Esophagus muscularis mucosa (tissue), 4 donors: Measurements from ENCODE around the gene GJA8. TPM values are rescaled to one million over a fixed set of nuclear protein-coding genes. Genes with fewer than 3 reads are reported as not detected.

Experiments used
- DNase-seq: peaks from one replicate; pipeline ENCODE4 v3.0.0-alpha.2; 2017; ENCODE audit errors: extremely low spot score
- H3K27ac ChIP-seq, 4 donors: fragments of 200-600 bp; sonication (generic); replicated peaks in 1 of 4; 1 replicate in 3 of 4; 2 replicates in 1 of 4; pipeline ENCODE4 v1.5.1; 2016 to 2019; ENCODE audit warnings: mild to moderate bottlenecking in 1 of 4
- H3K27me3 ChIP-seq, 4 donors: fragments of 200-600 bp; sonication (generic); one replicate each; pipeline versions ENCODE4 v1.5.1 to v1.6.0; 2016 to 2019
- H3K36me3 ChIP-seq, 4 donors: fragments of 200-600 bp; sonication (generic); one replicate each; pipeline ENCODE4 v1.5.1; 2016 to 2019
- H3K4me1 ChIP-seq, 4 donors: fragments of 200-600 bp; sonication (generic); one replicate each; pipeline ENCODE4 v1.5.1; 2016 to 2019
- H3K4me3 ChIP-seq, 4 donors: fragments of 200-600 bp; sonication (generic); 1 replicate in 2 of 4; 2 replicates in 2 of 4; pipeline ENCODE4 v1.5.1; 2016 to 2019; ENCODE audit warnings: mild to moderate bottlenecking in 4 of 4, moderate library complexity in 1 of 4
- H3K9me3 ChIP-seq, 4 donors: fragments of 200-600 bp; sonication (generic); 1 replicate in 3 of 4; 2 replicates in 1 of 4; pipeline ENCODE4 v1.5.1; 2016 to 2019
- CTCF ChIP-seq, 3 experiments: fragments of 200-600 bp in 2 of 3; fragments of 450-650 bp in 1 of 3; sonication (generic) in 2 of 3; IDR thresholded peaks; one replicate each; pipeline ENCODE4 v1.5.1; 2017 to 2019; ENCODE audit warnings: antibody characterized with exemption in 3 of 3, mild to moderate bottlenecking in 2 of 3, moderate library complexity in 1 of 3
- EP300 ChIP-seq: sonication (generic); formaldehyde crosslinking; IDR thresholded peaks from one replicate; pipeline ENCODE4 v1.6.1; 2017; ENCODE audit warnings: antibody characterized with exemption
- POLR2A ChIP-seq: fragments of 450-650 bp; IDR thresholded peaks from one replicate; pipeline ENCODE4 v1.6.1; 2017; ENCODE audit warnings: antibody characterized with exemption, moderate library complexity, mild to moderate bottlenecking, low read depth
- POLR2AphosphoS5 ChIP-seq, 2 donors: sonication (generic); formaldehyde crosslinking; IDR thresholded peaks; one replicate each; pipeline ENCODE4 v1.6.1; 2017; ENCODE audit warnings: antibody characterized with exemption in 2 of 2
- WGBS: methylation state at CpG from one replicate; pipeline ENCODE4 v1.1.5; 2018; 5-methylcytosine and 5-hydroxymethylcytosine counted together
- intact Hi-C: fragments of 100-400 bp; cut with DNase I; formaldehyde crosslinking; loops from one replicate; pipeline ENCODE4 v1.15.1; 2023
- total RNA-seq, 4 donors: library from RNA; depleted of rRNA; stranded (reverse); fragments of >200 nt; gene quantifications; one replicate each; pipeline versions ENCODE4 v1.1.0 to v1.2.1, GENCODE V29; 2016

The GJA8 gene
- total RNA-seq, 4 donors from 2014 or later, result not detected

DNA sequence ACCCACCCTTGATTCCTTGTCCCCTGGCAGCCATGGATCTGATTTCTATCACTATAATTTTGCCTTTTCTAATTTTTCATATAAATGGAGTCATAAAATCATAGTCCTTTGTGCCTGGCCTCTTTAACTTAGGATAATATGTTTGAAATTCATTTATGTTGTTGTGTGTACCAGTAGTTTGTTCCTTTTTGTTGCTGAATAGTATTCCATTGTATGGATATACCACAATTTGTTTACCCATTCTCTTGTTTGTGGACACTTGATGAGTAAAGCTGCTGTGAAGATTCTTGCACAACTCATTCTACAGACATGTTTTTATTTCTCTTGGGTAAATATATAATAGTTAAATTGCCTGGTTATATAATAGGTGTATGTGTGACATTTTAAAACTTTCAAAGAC is 22.7 kb upstream of the GJA8 start:
- intact Hi-C loops, result no loop called here
- TF ChIP-seq POLR2AphosphoS5 (IDR thresholded peaks at IDR 0.05) (no peak), POLR2A (no peak), EP300 (no peak), CTCF (IDR thresholded peaks at IDR 0.05) (no peak)
- peaks cover 0 to 6% (median 0%) of the 10 kb centered on the region in 4 donors for H3K9me3 ChIP-seq

DNA sequence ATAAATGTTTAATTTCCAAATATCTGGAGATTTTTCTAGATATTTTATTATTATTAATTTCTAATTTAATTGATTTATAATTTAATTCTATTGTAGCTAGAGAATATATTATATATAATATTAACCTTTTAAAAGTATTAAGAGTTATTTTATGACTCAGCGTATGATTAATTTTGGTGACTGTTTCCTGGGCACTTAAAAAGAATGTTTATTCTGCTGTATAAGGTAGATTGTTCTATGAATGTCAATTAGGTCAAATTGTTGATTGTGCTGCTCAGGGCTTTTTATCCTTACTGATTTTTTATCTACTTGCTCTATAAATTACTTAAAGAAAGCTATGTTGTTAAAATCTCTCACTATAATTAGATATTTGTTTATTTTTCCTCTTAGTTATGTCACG is 20.1 kb upstream of the GJA8 start:
- DNase-seq, result no peak
- Histone ChIP-seq H3K36me3 (no peaks in the 10 kb centered on the region), H3K4me3 (no peak overlapping the region), H3K27ac (no peak overlapping the region), H3K9me3 (peaks cover 0 to 6% (median 0%) of the 10 kb centered on the region in 4 donors), H3K27me3 (no peaks in the 10 kb centered on the region), H3K4me1 (no peaks in the 10 kb centered on the region)
- WGBS, result 59% methylated on average over 2 of the region's 2 CpGs
- intact Hi-C loops, result no loop called here
- TF ChIP-seq POLR2A (no peak), CTCF (IDR thresholded peaks at IDR 0.05) (no peak), EP300 (no peak), POLR2AphosphoS5 (IDR thresholded peaks at IDR 0.05) (no peak)

More for the DNA sequence above, 22.7 kb upstream of the GJA8 start:
- H3K4me1 ChIP-seq, result no peaks in the 10 kb centered on the region
- H3K27ac ChIP-seq, result no peak overlapping the region
- H3K4me3 ChIP-seq, result no peak overlapping the region
- no peak for DNase-seq
- no peaks in the 10 kb centered on the region for H3K27me3 ChIP-seq
- H3K36me3 ChIP-seq, result no peaks in the 10 kb centered on the region

DNA sequence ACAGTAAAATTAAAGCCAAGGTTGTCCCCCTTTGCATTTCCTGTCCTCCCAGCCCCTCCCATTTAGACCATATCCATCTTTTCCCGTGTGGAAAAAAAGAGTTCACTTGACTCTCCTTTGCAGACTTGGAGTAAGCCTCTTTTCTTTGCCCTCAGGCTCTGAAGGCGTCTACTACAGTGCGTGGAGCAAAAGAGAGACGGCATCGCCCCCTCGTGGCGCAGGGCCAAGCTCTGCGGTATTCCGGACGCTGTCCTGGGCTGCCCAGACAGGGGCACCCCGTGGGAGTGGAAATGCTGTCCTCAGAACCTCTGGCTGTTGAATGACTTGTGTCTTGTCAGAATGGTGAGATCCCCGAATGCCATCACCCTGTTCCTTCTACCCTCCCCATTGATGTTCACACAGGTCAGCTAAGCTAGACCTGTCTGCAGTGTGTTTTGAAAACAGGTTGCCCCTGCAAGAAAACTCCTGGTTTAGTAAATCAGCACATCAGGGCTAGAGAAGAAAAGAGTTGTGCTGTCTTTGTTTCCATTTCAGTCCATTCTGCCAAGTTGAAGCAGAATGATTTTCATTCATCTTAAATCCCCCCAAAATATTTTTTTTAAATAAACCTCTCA is 12.3 kb upstream of the GJA8 start:
- peak; percentile 92 for DNase-seq
- Histone ChIP-seq H3K27ac (no peak overlapping the region), H3K4me1 (peaks cover 4 to 11% (median 6%) of the 10 kb centered on the region in 4 donors), H3K36me3 (no peaks in the 10 kb centered on the region), H3K9me3 (no peaks in the 10 kb centered on the region), H3K4me3 (no peak overlapping the region), H3K27me3 (no peaks in the 10 kb centered on the region)
- intact Hi-C loops, result loop anchor here (5.0 to 10.0 kb wide), 3 partner anchors 248 to 615 kb away; no protein-coding TSS in a partner anchor
- WGBS, result 12% methylated on average over 12 of the region's 12 CpGs
- no peak for TF ChIP-seq POLR2A
- TF ChIP-seq POLR2AphosphoS5 (IDR thresholded peaks at IDR 0.05), result no peak
- no peak for TF ChIP-seq EP300
- peak; percentile 45 to 58 (median 57) for TF ChIP-seq CTCF (IDR thresholded peaks at IDR 0.05)

DNA sequence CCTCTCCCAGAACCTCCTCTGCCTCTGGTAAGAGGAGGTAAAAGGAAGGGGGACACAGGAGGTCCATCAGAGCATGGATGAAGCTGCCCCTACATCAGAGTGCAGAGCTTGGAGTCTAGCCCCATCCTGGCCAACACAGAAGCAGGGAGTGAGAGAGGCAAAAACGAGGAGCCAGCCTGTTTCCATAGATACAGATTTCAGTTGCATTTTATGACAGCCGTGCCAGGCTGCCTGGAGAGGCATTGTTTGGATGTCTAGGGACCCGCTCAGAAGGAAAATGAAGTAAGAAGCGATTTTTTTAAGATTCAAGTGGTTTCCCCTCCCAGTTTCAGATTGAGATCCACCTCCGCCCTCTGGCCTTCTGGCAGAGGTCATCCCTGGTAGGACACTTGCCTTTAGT is 11.5 kb upstream of the GJA8 start:
- no peak overlapping the region for H3K4me3 ChIP-seq
- no peaks in the 10 kb centered on the region for H3K9me3 ChIP-seq
- intact Hi-C loops, result loop anchor here (5.0 to 10.0 kb wide), 3 partner anchors 249 to 616 kb away; no protein-coding TSS in a partner anchor
- no peaks in the 10 kb centered on the region for H3K36me3 ChIP-seq
- H3K4me1 ChIP-seq, result peaks cover 4 to 11% (median 6%) of the 10 kb centered on the region in 4 donors
- no peaks in the 10 kb centered on the region for H3K27me3 ChIP-seq
- no peak for DNase-seq
- 81% methylated on average over 5 of the region's 5 CpGs for WGBS
- no peak overlapping the region for H3K27ac ChIP-seq
- TF ChIP-seq EP300, result no peak
- no peak for TF ChIP-seq CTCF (IDR thresholded peaks at IDR 0.05)
- no peak for TF ChIP-seq POLR2AphosphoS5 (IDR thresholded peaks at IDR 0.05)
- TF ChIP-seq POLR2A, result no peak
